ENCODE data around the gene AGAP6. TPM values are rescaled to one million over a fixed set of nuclear protein-coding genes. Genes with fewer than 3 reads are reported as not detected.
"Not testable (repeated sequence)": the region's sequence is repeated elsewhere in the genome, so short reads cannot be mapped to it uniquely, and the experiment has no call there.

The AGAP6 gene
- 10 to 100 TPM; 15.1 to 15.3 TPM for total RNA-seq

- POLR2A ChIA-PET, CTCF ChIA-PET: not testable (repeated sequence)
These were observed at the start of gene AGAP6 for GRCh38 chr10:49988376-49988775. AGAP6 (plus strand) TSS chr10:49988406; CDS start chr10:49988716, 310 bp downstream.

GRCh38 chr10:49941447-49942338, 46.5 kb upstream of the AGAP6 start, which contains the start of the genes PARG and TIMM23B:
PARG (minus strand) TSS chr10:49942027; CDS start chr10:49941725, 302 bp downstream.
TIMM23B (plus strand) TSS chr10:49942053; CDS start chr10:49942195, 142 bp downstream.
- POLR2A ChIA-PET, CTCF ChIA-PET: not testable (repeated sequence)

DNA sequence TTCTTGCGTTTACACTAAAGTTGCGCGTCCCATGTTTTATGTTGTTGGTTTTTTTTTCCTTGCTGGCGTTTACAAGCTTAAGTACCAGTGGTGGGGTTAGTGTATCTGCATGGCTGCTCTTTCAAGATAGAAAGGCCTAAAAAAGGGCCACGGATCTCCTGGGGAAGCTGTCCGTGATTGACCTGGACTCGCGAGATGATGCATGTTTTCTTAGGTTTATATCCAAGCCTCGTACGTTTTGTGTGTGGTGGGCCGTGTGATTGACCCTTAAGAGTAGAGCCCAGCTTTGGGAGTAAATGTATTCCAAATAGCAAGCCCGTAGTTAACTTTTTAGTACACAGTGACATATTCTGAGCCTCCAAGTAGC, 45.9 kb upstream of the AGAP6 start:
- CTCF ChIA-PET, POLR2A ChIA-PET: not testable (repeated sequence)

- CTCF ChIA-PET: not testable (repeated sequence)
- POLR2A ChIA-PET: interaction anchor here (0.6 kb wide), 1 partner anchor 365 kb away, joined by 4 read pairs; no protein-coding TSS in a partner anchor
These were observed 44.6 kb upstream of the AGAP6 start for GRCh38 chr10:49943607-49944006.

- CTCF ChIA-PET, POLR2A ChIA-PET: not testable (repeated sequence)
These were observed 40.1 kb upstream of the AGAP6 start for GRCh38 chr10:49948142-49948541.

GRCh38 chr10:49948737-49949136, 39.5 kb upstream of the AGAP6 start:
- CTCF ChIA-PET, POLR2A ChIA-PET: not testable (repeated sequence)

DNA sequence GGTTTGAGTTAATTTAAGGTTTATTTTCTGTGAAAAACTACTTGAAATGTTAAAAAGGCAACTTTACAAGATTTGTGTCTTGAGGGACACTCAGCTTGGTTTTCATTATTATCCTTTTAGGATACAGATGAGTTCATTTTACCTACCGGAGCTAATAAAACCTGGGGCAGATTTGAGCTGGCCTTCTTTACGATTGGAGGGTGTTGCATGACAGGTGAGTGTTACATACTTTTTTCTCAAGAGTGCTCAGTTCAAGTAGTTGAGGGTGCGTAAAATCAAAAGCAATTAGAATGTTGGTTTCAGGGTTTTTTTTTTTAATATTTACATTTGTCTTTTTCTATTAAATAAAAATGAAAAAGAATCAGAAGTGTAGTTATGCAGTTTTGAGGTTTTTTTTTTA, 36.2 kb upstream of the AGAP6 start:
- CTCF ChIA-PET, POLR2A ChIA-PET: not testable (repeated sequence)

GRCh38 chr10:49953122-49953521, 35.1 kb upstream of the AGAP6 start:
- POLR2A ChIA-PET, CTCF ChIA-PET: not testable (repeated sequence)

DNA sequence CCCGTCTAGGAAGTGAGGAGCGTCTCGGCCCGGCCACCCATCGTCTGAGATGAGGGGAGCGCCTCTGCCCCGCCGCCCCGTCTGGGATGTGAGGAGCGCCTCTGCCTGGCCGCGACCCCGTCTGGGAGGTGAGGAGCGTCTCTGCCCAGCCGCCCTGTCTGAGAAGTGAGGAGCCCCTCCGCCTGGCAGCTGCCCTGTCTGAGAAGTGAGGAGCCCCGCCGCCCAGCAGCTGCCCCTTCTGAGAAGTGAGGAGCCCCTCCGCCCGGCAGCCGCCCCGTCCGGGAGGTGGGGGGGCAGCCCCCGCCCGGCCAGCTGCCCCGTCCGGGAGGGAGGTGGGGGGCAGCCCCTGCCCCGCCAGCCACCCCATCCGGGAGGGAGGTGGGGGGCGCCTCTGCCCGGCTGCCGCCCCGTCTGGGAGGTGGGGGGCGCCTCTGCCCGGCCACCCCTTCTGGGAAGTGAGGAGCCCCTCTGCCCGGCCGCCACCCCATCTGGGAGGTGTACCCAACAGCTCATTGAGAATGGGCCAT, 17.8 kb upstream of the AGAP6 start:
- POLR2A ChIA-PET, CTCF ChIA-PET: not testable (repeated sequence)

DNA sequence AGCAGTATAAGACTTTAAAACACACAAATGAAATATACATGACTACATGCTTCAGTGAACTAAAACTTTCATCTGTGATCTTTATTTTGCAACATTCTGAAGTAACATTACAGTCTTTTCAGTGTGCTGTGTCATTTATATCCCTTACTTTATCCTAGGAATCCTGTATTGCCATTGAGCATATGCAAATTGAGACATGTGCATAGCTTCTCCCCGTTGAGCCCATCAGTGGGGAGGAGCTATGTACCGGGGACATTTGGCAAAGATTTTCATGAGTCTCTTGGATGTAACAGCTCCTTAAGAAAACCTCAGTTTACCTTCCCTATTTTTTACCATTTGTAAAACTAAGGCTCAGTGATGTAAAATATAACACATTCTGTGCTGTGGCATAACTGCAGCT, 16.7 kb upstream of the AGAP6 start:
- CTCF ChIA-PET, POLR2A ChIA-PET: not testable (repeated sequence)

GRCh38 chr10:49972094-49972493, 16.1 kb upstream of the AGAP6 start:
- POLR2A ChIA-PET, CTCF ChIA-PET: not testable (repeated sequence)

DNA sequence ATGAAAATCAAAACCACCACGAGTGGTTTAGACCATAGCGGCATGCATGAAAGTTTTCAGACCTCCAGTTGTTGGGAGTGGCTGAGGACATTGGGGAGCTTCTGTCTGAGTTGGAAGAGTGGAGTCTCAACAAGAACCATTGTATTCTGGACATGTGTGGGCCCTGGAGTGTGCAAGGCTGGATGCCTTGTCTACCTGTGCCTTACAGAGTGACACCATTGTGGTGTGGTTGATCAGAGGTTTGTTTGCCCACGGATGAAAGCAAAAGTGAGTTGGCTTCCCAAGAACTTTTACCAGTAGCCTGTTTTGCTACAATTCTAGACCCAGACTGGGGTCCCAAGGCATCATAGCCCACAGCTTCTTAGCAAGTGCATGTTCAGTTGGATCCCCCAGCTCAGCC, 10.4 kb upstream of the AGAP6 start:
- CTCF ChIA-PET, POLR2A ChIA-PET: not testable (repeated sequence)

DNA sequence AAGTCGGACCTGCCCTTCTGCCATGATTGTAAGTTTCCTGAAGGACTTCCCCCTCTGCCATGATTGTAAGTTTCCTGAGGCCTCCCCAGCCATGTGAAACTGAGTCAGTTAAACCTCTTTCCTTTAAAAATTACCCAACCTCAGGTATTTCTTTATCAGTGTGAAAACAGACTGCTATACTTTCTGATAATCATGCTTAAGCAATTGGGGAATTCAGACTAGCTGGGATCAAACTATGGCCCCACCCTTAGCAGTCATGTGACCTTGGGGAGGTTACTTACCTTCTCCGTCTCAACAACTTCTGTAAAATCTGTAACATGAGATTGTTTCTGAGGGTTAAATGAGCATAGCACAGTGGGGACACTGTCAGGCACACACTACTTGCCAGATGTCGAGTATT, 999 bp upstream of the AGAP6 start:
- POLR2A ChIA-PET, CTCF ChIA-PET: not testable (repeated sequence)

DNA sequence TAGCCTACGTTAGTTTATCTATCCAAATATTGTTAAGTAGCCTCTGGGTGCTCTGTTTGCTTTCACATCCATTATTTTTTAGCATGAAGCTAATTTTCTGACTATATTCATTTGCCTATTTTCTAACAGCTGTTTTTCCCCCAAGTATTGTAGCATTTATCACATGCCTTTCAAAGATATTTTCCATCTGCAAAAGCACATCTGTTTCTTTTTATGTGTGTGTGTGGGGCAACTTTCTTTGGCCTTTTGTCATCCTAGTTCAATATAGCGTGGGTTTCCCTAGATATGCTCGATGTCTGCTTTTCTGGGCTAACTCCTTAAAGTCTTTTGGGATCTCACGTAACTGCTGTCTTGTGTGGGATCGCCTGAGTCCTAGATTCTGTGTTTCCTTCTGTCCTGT, 7.1 kb downstream of the AGAP6 start:
- POLR2A ChIA-PET, CTCF ChIA-PET: not testable (repeated sequence)

DNA sequence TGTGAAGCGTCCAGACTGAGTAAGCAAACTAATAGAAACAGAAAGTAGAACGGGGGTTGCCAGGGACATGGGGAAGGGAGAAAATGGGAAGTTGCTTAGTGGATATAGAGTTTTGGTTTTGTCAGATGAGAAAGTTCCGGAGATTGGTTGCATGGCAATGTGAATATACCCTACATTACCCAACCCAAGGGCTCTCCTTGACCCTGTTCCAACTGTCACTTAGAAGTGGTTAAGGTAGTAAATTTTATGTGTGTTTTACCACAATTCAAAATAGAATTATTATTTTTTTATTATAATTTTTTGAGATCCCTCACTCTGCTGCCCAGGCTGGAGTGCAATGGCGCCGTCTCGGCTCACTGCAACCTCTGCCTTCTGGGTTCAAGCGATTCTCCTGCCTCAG, 25.8 kb downstream of the AGAP6 start:
- CTCF ChIA-PET, POLR2A ChIA-PET: not testable (repeated sequence)

- POLR2A ChIA-PET, CTCF ChIA-PET: not testable (repeated sequence)
These were observed 27.5 kb downstream of the AGAP6 start for GRCh38 chr10:50015596-50016220.

DNA sequence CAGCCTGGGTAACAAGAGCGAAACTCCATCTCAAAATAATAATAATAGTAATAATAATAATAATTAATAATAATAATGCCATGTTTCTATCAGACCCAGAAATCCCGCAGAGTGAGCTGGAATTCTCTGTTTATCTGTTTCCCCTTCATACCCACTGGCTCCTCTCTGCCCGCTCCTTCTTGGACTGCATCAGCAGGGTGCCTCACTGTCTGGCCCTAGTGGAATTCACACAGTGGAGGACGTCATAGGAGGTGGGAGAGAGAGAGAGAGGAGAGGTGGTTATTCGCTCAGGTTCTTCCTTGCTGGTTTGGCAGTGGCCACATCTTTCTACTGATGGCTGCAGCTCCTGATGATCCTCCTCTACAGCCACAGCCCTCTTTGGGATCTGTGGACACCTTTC, 28.7 kb downstream of the AGAP6 start:
- POLR2A ChIA-PET: not testable (repeated sequence)

GRCh38 chr10:50017646-50018045, 29.4 kb downstream of the AGAP6 start:
- CTCF ChIA-PET, POLR2A ChIA-PET: not testable (repeated sequence)

More for the DNA sequence above, 28.7 kb downstream of the AGAP6 start:
- CTCF ChIA-PET: not testable (repeated sequence)

- POLR2A ChIA-PET, CTCF ChIA-PET: not testable (repeated sequence)
These were observed 31.1 kb downstream of the AGAP6 start for GRCh38 chr10:50019279-50019678.

GRCh38 chr10:50020451-50021024, 32.3 kb downstream of the AGAP6 start:
- CTCF ChIA-PET: not testable (repeated sequence)
- POLR2A ChIA-PET: interaction anchor here (0.6 kb wide), 1 partner anchor 59 kb away, joined by 5 read pairs; no protein-coding TSS in a partner anchor

DNA sequence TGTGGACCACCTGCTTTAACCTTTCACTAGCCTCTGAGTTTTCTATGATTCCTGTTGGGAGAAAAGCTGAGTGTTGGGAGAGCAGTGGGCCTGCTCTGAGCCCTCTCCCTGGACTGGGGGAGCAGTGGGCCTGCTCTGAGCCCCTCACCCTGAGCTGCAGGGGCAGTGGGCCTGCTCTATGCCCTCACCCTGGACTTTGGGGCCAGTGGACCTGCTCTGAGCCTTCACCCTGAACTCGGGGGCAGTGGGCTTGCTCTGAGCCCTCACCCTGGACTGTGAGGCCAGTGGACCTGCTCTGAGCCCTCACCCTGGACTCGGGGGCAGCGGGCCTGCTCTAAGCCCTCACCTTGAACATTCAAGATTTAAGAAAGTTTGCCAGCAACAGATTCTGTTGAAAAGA, 33.4 kb downstream of the AGAP6 start:
- ChIA-PET CTCF (no interaction called here), POLR2A (no interaction called here)
